Measurements from ENCODE around the gene GLO1. TPM values are rescaled to one million over a fixed set of nuclear protein-coding genes. Genes with fewer than 3 reads are reported as not detected.

Gene GLO1
- polyA plus RNA-seq, 1 donor (not counting 4 experiments of a cell fraction or from before 2014, with no cell fraction given), result 301 TPM

DNA sequence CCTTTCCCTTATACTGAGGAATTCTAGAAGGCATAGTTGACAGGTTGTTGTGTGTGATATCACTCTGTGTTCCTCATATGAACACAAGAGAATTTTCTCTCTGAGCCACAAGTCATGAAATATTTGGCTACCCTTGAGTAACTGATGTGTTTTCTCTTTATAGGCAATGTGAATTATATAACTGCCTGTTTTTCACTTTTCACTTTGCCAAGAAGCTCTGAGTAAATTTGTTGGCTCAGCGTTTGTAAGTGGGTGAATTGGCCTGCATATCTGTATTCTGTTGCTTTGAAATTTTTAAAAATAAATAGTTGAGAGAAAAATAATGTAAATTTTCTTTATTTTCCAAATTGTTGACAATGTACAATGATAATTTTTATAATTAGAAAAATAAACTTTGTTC, 58.0 kb downstream of the GLO1 start:
- Histone ChIP-seq H2AFZ (ENCODE audit: control insufficient read depth, low read length) (no peak overlapping the region), H3K9ac (ENCODE audit: control insufficient read depth, extremely low read depth, insufficient read depth, low read length) (no peak overlapping the region), H3K27me3 (ENCODE audit: control insufficient read depth, extremely low read depth, insufficient read depth, low read length) (no peaks in the 10 kb centered on the region), H3K4me1 (ENCODE audit: control insufficient read depth, extremely low read depth, insufficient read depth, low read length) (peaks cover 5% of the 10 kb centered on the region), H3K79me2 (ENCODE audit: control insufficient read depth, insufficient read depth, low read length) (no peaks in the 10 kb centered on the region), H3K9me3 (ENCODE audit: control insufficient read depth, low read depth, low read length) (no peaks in the 10 kb centered on the region), H4K20me1 (ENCODE audit: control insufficient read depth, extremely low read depth, insufficient read depth, low read length) (no peaks in the 10 kb centered on the region), H3K9me1 (ENCODE audit: control insufficient read depth, extremely low read depth, insufficient read depth, low read length) (no peaks in the 10 kb centered on the region), H3K4me3 (ENCODE audit: control insufficient read depth in 2 of 3, extremely low read depth in 1 of 3, insufficient read depth in 2 of 3, low read depth in 1 of 3, low read length in 3 of 3) (no peak overlapping the region), H3K27ac (ENCODE audit: control insufficient read depth, insufficient read depth, low read length) (no peak overlapping the region), H3K36me3 (ENCODE audit: control insufficient read depth in 2 of 2, extremely low read depth in 1 of 2, insufficient read depth in 2 of 2, low read length in 2 of 2) (no peaks in the 10 kb centered on the region), H3K4me2 (ENCODE audit: control insufficient read depth, extremely low read depth, insufficient read depth, low read depth, low read length) (no peak overlapping the region)
- dilution Hi-C loops (cut with MboI; ENCODE audit: extremely low pct_ligation_motif_present, low sequenced_read_pairs), result no loop called here
- FAIRE-seq (no peak), DNase-seq (ENCODE audit: low read depth, low spot score) (no peak)
- TF ChIP-seq, protein P1, sequence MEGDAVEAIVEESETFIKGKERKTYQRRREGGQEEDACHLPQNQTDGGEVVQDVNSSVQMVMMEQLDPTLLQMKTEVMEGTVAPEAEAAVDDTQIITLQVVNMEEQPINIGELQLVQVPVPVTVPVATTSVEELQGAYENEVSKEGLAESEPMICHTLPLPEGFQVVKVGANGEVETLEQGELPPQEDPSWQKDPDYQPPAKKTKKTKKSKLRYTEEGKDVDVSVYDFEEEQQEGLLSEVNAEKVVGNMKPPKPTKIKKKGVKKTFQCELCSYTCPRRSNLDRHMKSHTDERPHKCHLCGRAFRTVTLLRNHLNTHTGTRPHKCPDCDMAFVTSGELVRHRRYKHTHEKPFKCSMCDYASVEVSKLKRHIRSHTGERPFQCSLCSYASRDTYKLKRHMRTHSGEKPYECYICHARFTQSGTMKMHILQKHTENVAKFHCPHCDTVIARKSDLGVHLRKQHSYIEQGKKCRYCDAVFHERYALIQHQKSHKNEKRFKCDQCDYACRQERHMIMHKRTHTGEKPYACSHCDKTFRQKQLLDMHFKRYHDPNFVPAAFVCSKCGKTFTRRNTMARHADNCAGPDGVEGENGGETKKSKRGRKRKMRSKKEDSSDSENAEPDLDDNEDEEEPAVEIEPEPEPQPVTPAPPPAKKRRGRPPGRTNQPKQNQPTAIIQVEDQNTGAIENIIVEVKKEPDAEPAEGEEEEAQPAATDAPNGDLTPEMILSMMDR (optimal IDR thresholded peaks at IDR 0.05 in 1 of 3, IDR thresholded peaks at IDR 0.05 in 1 of 3, conservative IDR thresholded peaks at IDR 0.05 in 1 of 3; ENCODE audit: extremely low read depth in 1 of 3, insufficient read depth in 2 of 3, low read length in 3 of 3), result no peak
- TF ChIP-seq EZH2 (IDR thresholded peaks at IDR 0.05; ENCODE audit: low read length), result no peak

DNA sequence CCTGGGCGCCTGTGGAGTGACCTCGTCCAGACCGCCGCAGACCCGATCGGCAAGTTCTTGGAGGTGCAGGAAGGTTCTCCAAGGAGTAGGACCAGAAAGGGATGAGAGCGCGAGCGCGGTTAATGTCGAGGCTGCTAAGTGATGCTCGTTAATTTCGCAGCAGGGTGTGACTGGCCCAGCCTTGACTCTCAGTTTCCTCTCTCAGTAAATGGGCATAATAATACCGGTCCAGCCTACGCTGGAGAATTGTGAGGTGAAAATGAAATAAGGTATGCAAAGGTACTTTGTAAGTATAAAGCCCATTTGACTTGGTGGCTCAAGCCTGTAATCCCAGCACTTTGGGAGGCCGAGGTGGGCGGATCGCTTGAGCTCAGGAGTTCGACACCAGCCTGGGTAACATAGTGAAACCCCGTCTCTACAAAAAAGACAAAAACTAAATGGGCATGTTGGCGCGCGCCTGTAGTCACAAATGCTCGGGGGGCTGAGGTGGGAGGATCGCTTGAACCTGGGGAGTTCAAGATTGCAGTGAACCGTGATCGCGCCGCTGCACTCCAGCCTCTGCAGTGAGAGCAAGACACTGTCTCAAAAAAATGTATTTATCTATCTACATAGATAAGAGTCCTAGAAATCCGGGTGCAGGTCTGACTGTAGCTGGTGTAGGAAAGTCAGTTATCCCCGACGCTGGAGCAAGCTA, 62.6 kb downstream of the GLO1 start:
- Histone ChIP-seq H2AFZ (ENCODE audit: control insufficient read depth, low read length) (peak overlapping the region; percentile 95), H3K4me2 (ENCODE audit: control insufficient read depth, extremely low read depth, insufficient read depth, low read depth, low read length) (peak overlapping the region; percentile 86), H3K79me2 (ENCODE audit: control insufficient read depth, insufficient read depth, low read length) (no peaks in the 10 kb centered on the region), H4K20me1 (ENCODE audit: control insufficient read depth, extremely low read depth, insufficient read depth, low read length) (no peaks in the 10 kb centered on the region), H3K36me3 (ENCODE audit: control insufficient read depth in 2 of 2, extremely low read depth in 1 of 2, insufficient read depth in 2 of 2, low read length in 2 of 2) (no peaks in the 10 kb centered on the region), H3K27ac (ENCODE audit: control insufficient read depth, insufficient read depth, low read length) (peak overlapping the region; percentile 74), H3K4me1 (ENCODE audit: control insufficient read depth, extremely low read depth, insufficient read depth, low read length) (peaks cover 11% of the 10 kb centered on the region), H3K9me3 (ENCODE audit: control insufficient read depth, low read depth, low read length) (no peaks in the 10 kb centered on the region), H3K27me3 (ENCODE audit: control insufficient read depth, extremely low read depth, insufficient read depth, low read length) (no peaks in the 10 kb centered on the region), H3K9me1 (ENCODE audit: control insufficient read depth, extremely low read depth, insufficient read depth, low read length) (no peaks in the 10 kb centered on the region), H3K4me3 (ENCODE audit: control insufficient read depth in 2 of 3, extremely low read depth in 1 of 3, insufficient read depth in 2 of 3, low read depth in 1 of 3, low read length in 3 of 3) (peak overlapping the region; percentile 79 to 89 (median 86)), H3K9ac (ENCODE audit: control insufficient read depth, extremely low read depth, insufficient read depth, low read length) (peak overlapping the region; percentile 79)
- TF ChIP-seq, protein P1 (optimal IDR thresholded peaks at IDR 0.05 in 1 of 3, IDR thresholded peaks at IDR 0.05 in 1 of 3, conservative IDR thresholded peaks at IDR 0.05 in 1 of 3; ENCODE audit: extremely low read depth in 1 of 3, insufficient read depth in 2 of 3, low read length in 3 of 3), result no peak
- TF ChIP-seq EZH2 (IDR thresholded peaks at IDR 0.05; ENCODE audit: low read length), result no peak
- DNase-seq (ENCODE audit: low read depth, low spot score) (no peak), FAIRE-seq (no peak)
- dilution Hi-C loops (cut with MboI; ENCODE audit: extremely low pct_ligation_motif_present, low sequenced_read_pairs), result no loop called here
